Measurements from ENCODE around the gene DIS3L2. TPM values are rescaled to one million over a fixed set of nuclear protein-coding genes. Genes with fewer than 3 reads are reported as not detected.
A peak's percentile ranks its signal among the peaks of the same experiment; 100 is the strongest.

The DIS3L2 gene
- total and polyA plus RNA-seq, 2 of the 8 experiments (the other 6 are each of a cell fraction or from before 2014, with no cell fraction given), result 11.5 to 21.6 TPM

GRCh38 chr2:232030229-232030628, 68.7 kb downstream of the DIS3L2 start:
- H3K4me3 ChIP-seq (ENCODE audit: extremely low read depth in 1 of 4, insufficient read depth in 2 of 4, low read depth in 3 of 4, low read length in 4 of 4), result no peak overlapping the region
- WGBS, 2 experiments (ENCODE audit: extremely low coverage in 1 of 2, insufficient coverage in 1 of 2, insufficient read length in 1 of 2, insufficient replicate concordance in 2 of 2, low coverage in 1 of 2, low lambda C conversion rate in 2 of 2, missing lambda C conversion rate in 1 of 2), result 82% methylated on average over 2 of the region's 2 CpGs; no CpG with 5 or more reads in 1 of the 2 experiments
- no peak overlapping the region for H2BK20ac ChIP-seq (ENCODE audit: low read length)
- no peaks in the 10 kb centered on the region for H3K79me2 ChIP-seq (ENCODE audit: control insufficient read depth in 1 of 2, insufficient read depth in 2 of 2, low read length in 2 of 2)
- H3K14ac ChIP-seq (ENCODE audit: insufficient read length), result no peak overlapping the region
- ChIA-PET POLR2A (ENCODE audit: partially characterized antibody) (no interaction called here), CTCF (ENCODE audit: partially characterized antibody) (interaction anchor here (0.7 kb wide), 1 partner anchor 9 kb away, joined by 3 read pairs; no protein-coding TSS in a partner anchor)
- H2AFZ ChIP-seq (ENCODE audit: low read length), result no peak overlapping the region
- TF ChIP-seq CEBPB (IDR thresholded peaks at IDR 0.05; ENCODE audit: low read depth, low read length) (no peak), CHD1 (IDR thresholded peaks at IDR 0.05; ENCODE audit: low read depth, low read length) (no peak), CBX5 (IDR thresholded peaks at IDR 0.05; ENCODE audit: low read depth, low read length) (no peak), CTCF (IDR thresholded peaks at IDR 0.05; ENCODE audit: control extremely low read depth in 1 of 3, insufficient read depth in 1 of 3, low read depth in 1 of 3, low read length in 3 of 3) (peak; percentile 34 to 60 (median 60)), NRF1 (IDR thresholded peaks at IDR 0.05; ENCODE audit: low read depth, low read length) (no peak), KDM5A (IDR thresholded peaks at IDR 0.05; ENCODE audit: low read length) (no peak), BRCA1 (IDR thresholded peaks at IDR 0.05; ENCODE audit: low read depth, low read length) (no peak), SRF (IDR thresholded peaks at IDR 0.05; ENCODE audit: low read depth, low read length) (no peak), RAD21 (IDR thresholded peaks at IDR 0.05 in 1 of 2, conservative IDR thresholded peaks at IDR 0.05 in 1 of 2; ENCODE audit: low read depth in 2 of 2, low read length in 2 of 2) (peak; percentile 37 to 57; a peak in 3 of 4 replicates), POLR2A (IDR thresholded peaks at IDR 0.05; ENCODE audit: control extremely low read depth in 1 of 2, low read depth in 2 of 2, low read length in 2 of 2) (no peak)
- H3K23ac ChIP-seq (ENCODE audit: insufficient read length), result no peak overlapping the region
- H3K4me2 ChIP-seq (ENCODE audit: insufficient read depth in 1 of 2, low read depth in 2 of 2, low read length in 2 of 2), result no peak overlapping the region
- H4K8ac ChIP-seq (ENCODE audit: extremely low read depth, insufficient read depth, low read length), result no peak overlapping the region
- no peak overlapping the region for H2BK5ac ChIP-seq (ENCODE audit: low read depth, low read length)
- FAIRE-seq (peak; percentile 77), DNase-seq (ENCODE audit: low read depth in 1 of 2, low spot score in 2 of 2) (no peak)
- no peak overlapping the region for H3K18ac ChIP-seq (ENCODE audit: extremely low read depth, low read length)
- H4K5ac ChIP-seq (ENCODE audit: insufficient read length, low read depth, low read length), result no peak overlapping the region
- no peaks in the 10 kb centered on the region for H3K23me2 ChIP-seq (ENCODE audit: low read depth, low read length)
- no peak overlapping the region for H2BK120ac ChIP-seq (replicated peaks; ENCODE audit: low read depth, low read length)
- no peaks in the 10 kb centered on the region for H3K9me3 ChIP-seq (ENCODE audit: insufficient read depth in 2 of 2, low read depth in 1 of 2, low read length in 1 of 2)
- no peaks in the 10 kb centered on the region for H4K20me1 ChIP-seq (replicated peaks in 1 of 2; ENCODE audit: control insufficient read depth in 1 of 2, insufficient read depth in 2 of 2, low read length in 2 of 2)
- H3K36me3 ChIP-seq (ENCODE audit: control insufficient read depth in 2 of 4, insufficient read depth in 4 of 4, low read length in 3 of 4), result peaks cover 0 to 2% (median 0%) of the 10 kb centered on the region in 4 experiments; a peak in 2 of 8 replicates
- no peak overlapping the region for H2AK5ac ChIP-seq (ENCODE audit: low read depth, low read length)
- no peak overlapping the region for H3K27ac ChIP-seq (ENCODE audit: low read depth, low read length)
- no peaks in the 10 kb centered on the region for H3K27me3 ChIP-seq (replicated peaks in 1 of 4; ENCODE audit: control insufficient read depth in 3 of 4, extremely low read depth in 1 of 4, insufficient read depth in 3 of 4, low read length in 3 of 4)
- H4K91ac ChIP-seq (replicated peaks; ENCODE audit: insufficient read length, low read length), result no peak overlapping the region
- no peak overlapping the region for H2BK12ac ChIP-seq (ENCODE audit: low read depth, low read length)
- H3K4me1 ChIP-seq (replicated peaks in 1 of 4; ENCODE audit: control insufficient read depth in 3 of 4, insufficient read depth in 4 of 4, low read length in 3 of 4), result 0 out of 7 replicates have a peak, but pooled peaks cover 0 to 2% (median 0%) of the 10 kb centered on the region in 4 experiments
- no peak overlapping the region for H3K9ac ChIP-seq (replicated peaks in 1 of 4; ENCODE audit: extremely low read depth in 1 of 4, low read depth in 3 of 4, low read length in 3 of 4)
- H3K79me1 ChIP-seq (ENCODE audit: low read depth, low read length), result no peaks in the 10 kb centered on the region
- H3K56ac ChIP-seq (replicated peaks; ENCODE audit: insufficient read length, low read depth, low read length), result no peak overlapping the region
- H3K4ac ChIP-seq (replicated peaks; ENCODE audit: insufficient read length, low read depth, low read length), result no peak overlapping the region
- H2BK15ac ChIP-seq (ENCODE audit: low read length), result no peak overlapping the region

Measured in H1 (cell line).